Kidney (tissue), 14 donors: Measurements from ENCODE around the gene PATJ. TPM values are rescaled to one million over a fixed set of nuclear protein-coding genes. Genes with fewer than 3 reads are reported as not detected.

ENCODE experiments used
- DNase-seq, 5 donors: peaks; one replicate each; pipeline ENCODE4 v3.0.0-alpha.2; 2013 to 2020
- FAIRE-seq: peaks from 2 replicates; lab custom pipeline; 2012; peaks lifted over from hg19 to GRCh38; lab: Jason Lieb, UNC
- H3K27ac ChIP-seq, 2 donors: one replicate each; pipeline ENCODE4 v1.7.0; 2013; ENCODE audit warnings: low read depth in 2 of 2, low read length in 2 of 2, inconsistent platforms in 1 of 2
- H3K27me3 ChIP-seq: one replicate; pipeline ENCODE4 v1.7.1; 2013; ENCODE audit warnings: low read length, inconsistent platforms; ENCODE audit not compliant: control insufficient read depth, insufficient read depth
- H3K36me3 ChIP-seq, 3 donors: one replicate each; pipeline versions ENCODE4 v1.7.0 to v1.7.1; 2013; ENCODE audit warnings: low read length in 3 of 3, control low read depth in 1 of 3, inconsistent platforms in 1 of 3; ENCODE audit not compliant: insufficient read depth in 3 of 3, control insufficient read depth in 2 of 3
- H3K4me1 ChIP-seq, 3 donors: one replicate each; pipeline versions ENCODE4 v1.7.0 to v1.7.1; 2013; ENCODE audit warnings: low read length in 3 of 3, inconsistent platforms in 1 of 3, low read depth in 1 of 3; ENCODE audit not compliant: control insufficient read depth in 2 of 3, insufficient read depth in 2 of 3
- H3K4me3 ChIP-seq, 3 donors: one replicate each; pipeline versions ENCODE4 v1.7.0 to v1.8.1; 2013; ENCODE audit warnings: low read length in 3 of 3, control low read depth in 1 of 3, inconsistent platforms in 1 of 3
- H3K9ac ChIP-seq, 3 donors: one replicate each; pipeline versions ENCODE4 v1.7.0 to v1.7.1; 2013; ENCODE audit warnings: low read length in 3 of 3, control low read depth in 1 of 3, inconsistent platforms in 1 of 3
- H3K9me3 ChIP-seq, 3 donors: one replicate each; pipeline versions ENCODE4 v1.7.0 to v1.7.1; 2013; ENCODE audit warnings: low read length in 3 of 3, control low read depth in 1 of 3, inconsistent platforms in 1 of 3; ENCODE audit not compliant: control insufficient read depth in 2 of 3, insufficient read depth in 1 of 3
- CTCF ChIP-seq: IDR thresholded peaks from 3 replicates; pipeline ENCODE4 v1.5.1; 2012; ENCODE audit warnings: mild to moderate bottlenecking, moderate library complexity, borderline replicate concordance; ENCODE audit not compliant: insufficient read depth; ENCODE audit errors: extremely low read depth
- intact Hi-C: fragments of 100-400 bp; cut with DNase I; formaldehyde crosslinking; loops from one replicate; pipeline ENCODE4 v1.11.1; 2022
- polyA plus RNA-seq: library from polyadenylated mRNA; stranded (reverse); fragments of 350-450 nt; fragmentation: Illumina TruSeq; extraction: RNeasy Lipid Tissue Mini Kit (QIAGEN cat#74804); gene quantifications from one replicate; pipeline ENCODE4 v1.2.3, GENCODE V29; 2014; ENCODE audit warnings: low read depth, low replicate concordance; ENCODE audit not compliant: insufficient read depth
- total RNA-seq: library from RNA; stranded (reverse); fragmentation: NEBNext Ultra II Directional; extraction: Animal tissue kit (Norgen Biotek cat#: 25700); gene quantifications from one replicate; pipeline ENCODE4 v1.2.1, GENCODE V29; 2021
- donor health status: control.
- donor health status: control.
- donor health status: control.
- donor health status: control.
- donor health status: control.
- donor health status: DM: yes; HTN: yes; CAD: no.
- donor health status: Normal renal cell carcinoma (clear cell type).

The PATJ gene
- total and polyA plus RNA-seq, 2 donors from 2014 or later, result 44.0 to 98.0 TPM

DNA sequence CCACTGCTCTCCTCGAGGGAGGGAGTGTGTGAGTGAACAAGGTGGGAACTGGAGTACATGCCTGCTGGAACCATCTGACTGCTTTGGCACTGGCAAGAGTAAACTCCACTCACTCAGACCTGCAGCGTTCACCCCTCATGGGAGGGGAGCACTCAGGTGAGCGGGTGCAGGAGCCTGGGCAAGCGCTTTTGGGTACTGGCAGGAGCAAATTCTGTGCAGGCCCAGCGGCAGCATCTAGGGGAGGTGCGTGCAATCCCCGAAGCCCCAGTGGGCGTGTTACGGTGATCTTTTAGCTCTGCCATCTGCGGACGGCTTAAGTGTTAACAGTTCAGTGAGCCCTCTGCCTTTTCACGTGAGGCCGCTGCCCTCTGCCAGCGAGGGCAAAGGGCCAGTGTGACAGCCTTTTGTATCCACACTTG is 127.4 kb downstream of the PATJ start:
- peaks cover 0 to 4% (median 0%) of the 10 kb centered on the region in 3 donors for H3K4me1 ChIP-seq
- DNase-seq, result peak in 1 of 5 donors; percentile 67
- intact Hi-C loops, result no loop called here
- H3K36me3 ChIP-seq, result peaks cover 2 to 21% (median 4%) of the 10 kb centered on the region in 3 donors
- no peak overlapping the region for H3K27ac ChIP-seq
- TF ChIP-seq CTCF, result no peak
- H3K27me3 ChIP-seq, result no peaks in the 10 kb centered on the region
- peaks cover 0 to 4% (median 0%) of the 10 kb centered on the region in 3 donors for H3K9me3 ChIP-seq
- FAIRE-seq, result no peak
- no peak overlapping the region for H3K9ac ChIP-seq
- no peak overlapping the region for H3K4me3 ChIP-seq

- DNase-seq, result no peak
- H3K36me3 ChIP-seq, result peaks cover 2 to 18% (median 5%) of the 10 kb centered on the region in 3 donors
- intact Hi-C loops, result no loop called here
- no peak overlapping the region for H3K9ac ChIP-seq
- H3K9me3 ChIP-seq, result peaks cover 0 to 4% (median 0%) of the 10 kb centered on the region in 3 donors
- no peak for FAIRE-seq
- no peak overlapping the region for H3K4me3 ChIP-seq
- H3K27me3 ChIP-seq, result no peaks in the 10 kb centered on the region
- peaks cover 0 to 4% (median 0%) of the 10 kb centered on the region in 3 donors for H3K4me1 ChIP-seq
- H3K27ac ChIP-seq, result no peak overlapping the region
- no peak for TF ChIP-seq CTCF
These were observed 129.9 kb downstream of the PATJ start for GRCh38 chr1:61872206-61872605.

DNA sequence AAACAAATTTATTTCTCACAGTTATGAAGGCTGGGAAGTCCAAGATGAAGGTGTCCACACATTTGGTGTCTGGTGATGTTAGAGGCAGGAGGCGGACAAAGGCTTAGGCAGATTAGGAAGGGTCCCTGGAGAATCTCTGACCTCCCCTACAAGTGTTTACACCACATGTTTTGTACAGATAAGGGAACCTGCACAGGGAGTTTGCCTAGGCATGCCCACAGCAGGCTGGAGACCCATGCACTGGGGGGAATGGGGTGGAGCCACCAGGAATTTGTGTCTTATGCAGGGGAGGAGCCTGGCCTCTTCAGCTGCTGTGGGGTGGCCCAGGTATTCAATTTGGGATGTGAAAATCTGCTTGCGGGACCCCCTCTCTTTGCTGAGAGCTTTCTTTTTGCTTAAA is 131.3 kb downstream of the PATJ start:
- Histone ChIP-seq H3K9me3 (peaks cover 0 to 4% (median 0%) of the 10 kb centered on the region in 3 donors), H3K27me3 (no peaks in the 10 kb centered on the region), H3K9ac (no peak overlapping the region), H3K4me3 (no peak overlapping the region), H3K27ac (no peak overlapping the region), H3K4me1 (no peaks in the 10 kb centered on the region), H3K36me3 (peaks cover 2 to 14% (median 8%) of the 10 kb centered on the region in 3 donors)
- no peak for TF ChIP-seq CTCF
- FAIRE-seq, result no peak
- intact Hi-C loops, result no loop called here
- no peak for DNase-seq

GRCh38 chr1:61873994-61874393 is 131.7 kb downstream of the PATJ start:
- Histone ChIP-seq H3K27ac (no peak overlapping the region), H3K9me3 (peaks cover 0 to 4% (median 0%) of the 10 kb centered on the region in 3 donors), H3K4me3 (no peak overlapping the region), H3K4me1 (no peaks in the 10 kb centered on the region), H3K36me3 (peaks cover 2 to 14% (median 8%) of the 10 kb centered on the region in 3 donors), H3K27me3 (no peaks in the 10 kb centered on the region), H3K9ac (no peak overlapping the region)
- DNase-seq (no peak), FAIRE-seq (no peak)
- intact Hi-C loops, result no loop called here
- TF ChIP-seq CTCF, result no peak
